DOHH2 (cell line): ENCODE data around the gene RAB27B.

Experiments used
- EZH2phosphoT487 ChIP-seq: fragments of 200-600 bp; sonication (generic); IDR thresholded peaks from 2 replicates; pipeline ENCODE4 v1.6.1; 2017; ENCODE audit warnings: borderline replicate concordance, mild to moderate bottlenecking, antibody characterized with exemption, low read length, moderate library complexity, mixed read lengths
- TF ChIP-seq, protein P1 (sequence below): fragments of 200-600 bp; sonication (generic); IDR thresholded peaks from one replicate; pipeline ENCODE4 v1.5.1; 2014; ENCODE audit warnings: antibody characterized with exemption, mild to moderate bottlenecking, low read depth, low read length; ENCODE audit not compliant: poor library complexity, severe bottlenecking

DNA sequence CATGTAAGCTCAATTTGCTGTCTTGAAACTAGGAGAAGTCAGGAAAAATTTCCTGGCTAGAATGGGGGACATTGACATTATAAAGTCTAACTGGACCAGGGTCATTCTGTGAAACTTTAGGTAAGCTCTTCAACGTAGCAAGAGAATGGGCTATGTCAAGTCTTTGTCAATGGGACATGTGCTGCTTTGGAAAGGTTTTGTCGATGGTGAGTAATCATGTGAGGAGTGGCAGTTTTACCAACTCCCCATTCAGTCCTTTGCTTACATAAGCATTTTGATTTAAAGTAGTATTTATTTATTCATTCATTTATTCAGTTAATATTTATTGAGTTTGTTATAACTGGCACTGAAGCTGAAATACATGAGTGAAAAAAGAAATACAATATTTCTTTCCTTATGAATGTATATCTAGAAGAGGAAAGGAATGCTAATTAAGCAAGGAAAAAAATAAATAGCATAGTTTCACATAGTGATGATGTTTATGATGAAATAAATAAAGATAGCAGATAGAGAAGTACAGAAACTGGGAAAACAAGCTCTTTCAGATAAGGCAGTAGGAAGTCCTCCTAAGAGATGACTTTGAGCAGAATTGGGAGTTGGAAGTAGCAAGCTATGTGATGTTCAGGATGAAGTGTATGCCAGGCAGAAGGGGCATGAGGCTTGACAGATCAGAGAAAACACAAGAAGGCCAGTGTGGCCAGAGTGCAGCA lies 25.4 kb upstream of the RAB27B start:
- TF ChIP-seq EZH2phosphoT487: no peak
- TF ChIP-seq, protein P1, sequence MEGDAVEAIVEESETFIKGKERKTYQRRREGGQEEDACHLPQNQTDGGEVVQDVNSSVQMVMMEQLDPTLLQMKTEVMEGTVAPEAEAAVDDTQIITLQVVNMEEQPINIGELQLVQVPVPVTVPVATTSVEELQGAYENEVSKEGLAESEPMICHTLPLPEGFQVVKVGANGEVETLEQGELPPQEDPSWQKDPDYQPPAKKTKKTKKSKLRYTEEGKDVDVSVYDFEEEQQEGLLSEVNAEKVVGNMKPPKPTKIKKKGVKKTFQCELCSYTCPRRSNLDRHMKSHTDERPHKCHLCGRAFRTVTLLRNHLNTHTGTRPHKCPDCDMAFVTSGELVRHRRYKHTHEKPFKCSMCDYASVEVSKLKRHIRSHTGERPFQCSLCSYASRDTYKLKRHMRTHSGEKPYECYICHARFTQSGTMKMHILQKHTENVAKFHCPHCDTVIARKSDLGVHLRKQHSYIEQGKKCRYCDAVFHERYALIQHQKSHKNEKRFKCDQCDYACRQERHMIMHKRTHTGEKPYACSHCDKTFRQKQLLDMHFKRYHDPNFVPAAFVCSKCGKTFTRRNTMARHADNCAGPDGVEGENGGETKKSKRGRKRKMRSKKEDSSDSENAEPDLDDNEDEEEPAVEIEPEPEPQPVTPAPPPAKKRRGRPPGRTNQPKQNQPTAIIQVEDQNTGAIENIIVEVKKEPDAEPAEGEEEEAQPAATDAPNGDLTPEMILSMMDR: no peak
